Suprapubic skin (tissue), 4 donors: ENCODE measurements around the gene BMERB1. TPM values are rescaled to one million over a fixed set of nuclear protein-coding genes. Genes with fewer than 3 reads are reported as not detected.

Experiments
- DNase-seq, 2 donors: peaks; one replicate each; pipeline ENCODE4 v3.0.0-alpha.2; 2019; ENCODE audit warnings: low spot score in 2 of 2
- H3K27ac ChIP-seq: fragments of 200-600 bp; sonication (generic); one replicate; pipeline ENCODE4 v1.5.1; 2019
- H3K27me3 ChIP-seq: fragments of 200-600 bp; sonication (generic); one replicate; pipeline ENCODE4 v1.5.1; 2019
- H3K36me3 ChIP-seq: fragments of 200-600 bp; sonication (generic); one replicate; pipeline ENCODE4 v1.5.1; 2019
- H3K4me1 ChIP-seq: fragments of 200-600 bp; sonication (generic); one replicate; pipeline ENCODE4 v1.5.1; 2019
- H3K4me3 ChIP-seq: fragments of 200-600 bp; sonication (generic); one replicate; pipeline ENCODE4 v1.5.1; 2019; ENCODE audit warnings: mild to moderate bottlenecking
- H3K9me3 ChIP-seq: fragments of 200-600 bp; sonication (generic); one replicate; pipeline ENCODE4 v1.5.1; 2019
- CTCF ChIP-seq, 2 donors: fragments of 200-600 bp in 1 of 2; fragments of 450-650 bp in 1 of 2; sonication (generic) in 1 of 2; IDR thresholded peaks; one replicate each; pipeline ENCODE4 v1.5.1; 2016 to 2019; ENCODE audit warnings: antibody characterized with exemption in 2 of 2, mild to moderate bottlenecking in 1 of 2, moderate library complexity in 1 of 2
- EP300 ChIP-seq: sonication (generic); formaldehyde crosslinking; IDR thresholded peaks from one replicate; pipeline ENCODE4 v1.6.1; 2017; ENCODE audit warnings: antibody characterized with exemption
- POLR2A ChIP-seq, 2 donors: fragments of 450-650 bp; IDR thresholded peaks; one replicate each; pipeline ENCODE4 v1.6.1; 2017; ENCODE audit warnings: antibody characterized with exemption in 2 of 2, mild to moderate bottlenecking in 2 of 2, moderate library complexity in 2 of 2
- POLR2AphosphoS5 ChIP-seq, 3 donors: sonication (generic); formaldehyde crosslinking; IDR thresholded peaks; one replicate each; pipeline ENCODE4 v1.6.1; 2017; ENCODE audit warnings: antibody characterized with exemption in 3 of 3
- WGBS: methylation state at CpG from one replicate; pipeline ENCODE4 v1.1.5; 2018; 5-methylcytosine and 5-hydroxymethylcytosine counted together
- total RNA-seq, 4 donors: library from RNA; depleted of rRNA; stranded (reverse); fragments of >200 nt; gene quantifications; one replicate each; pipeline ENCODE4 v1.1.0, GENCODE V29; 2016

BMERB1 gene
- total RNA-seq, 4 donors from 2014 or later, result 5.5 to 31.4 (median 17.9) TPM

- H3K4me1 ChIP-seq, result peaks cover 9% of the 10 kb centered on the region
- TF ChIP-seq EP300, result no peak
- no peak for TF ChIP-seq CTCF (IDR thresholded peaks at IDR 0.05)
- TF ChIP-seq POLR2A (IDR thresholded peaks at IDR 0.05), result no peak
- no peak for TF ChIP-seq POLR2AphosphoS5 (IDR thresholded peaks at IDR 0.05)
- H3K27ac ChIP-seq, result no peak overlapping the region
- no peak overlapping the region for H3K4me3 ChIP-seq
- no peak for DNase-seq
- no peaks in the 10 kb centered on the region for H3K27me3 ChIP-seq
- H3K36me3 ChIP-seq, result peaks cover 3% of the 10 kb centered on the region
- H3K9me3 ChIP-seq, result no peaks in the 10 kb centered on the region
- 98% methylated on average over 4 of the region's 4 CpGs for WGBS
Observed at GRCh38 chr16:15515992-15516391, 81.6 kb downstream of the BMERB1 start.

GRCh38 chr16:15516609-15517008 is 82.2 kb downstream of the BMERB1 start:
- H3K9me3 ChIP-seq, result no peaks in the 10 kb centered on the region
- H3K27ac ChIP-seq, result no peak overlapping the region
- H3K4me3 ChIP-seq, result no peak overlapping the region
- no peaks in the 10 kb centered on the region for H3K27me3 ChIP-seq
- no peak for DNase-seq
- H3K36me3 ChIP-seq, result peaks cover 3% of the 10 kb centered on the region
- 93% methylated on average over 5 of the region's 5 CpGs for WGBS
- H3K4me1 ChIP-seq, result peaks cover 15% of the 10 kb centered on the region
- TF ChIP-seq CTCF (IDR thresholded peaks at IDR 0.05) (no peak), EP300 (no peak), POLR2AphosphoS5 (IDR thresholded peaks at IDR 0.05) (no peak)

- Histone ChIP-seq H3K4me1 (peaks cover 27% of the 10 kb centered on the region), H3K27me3 (no peaks in the 10 kb centered on the region), H3K9me3 (no peaks in the 10 kb centered on the region), H3K27ac (no peak overlapping the region), H3K4me3 (no peak overlapping the region), H3K36me3 (peaks cover 3% of the 10 kb centered on the region)
- 99% methylated on average over 3 of the region's 3 CpGs for WGBS
- DNase-seq, result no peak
- TF ChIP-seq POLR2A (IDR thresholded peaks at IDR 0.05), result no peak
- TF ChIP-seq POLR2AphosphoS5 (IDR thresholded peaks at IDR 0.05), result no peak
- no peak for TF ChIP-seq EP300
- TF ChIP-seq CTCF (IDR thresholded peaks at IDR 0.05), result no peak
Observed at GRCh38 chr16:15517743-15518377, 83.5 kb downstream of the BMERB1 start.

- H3K4me3 ChIP-seq, result no peak overlapping the region
- 45% methylated on average over 11 of the region's 12 CpGs for WGBS
- H3K9me3 ChIP-seq, result no peaks in the 10 kb centered on the region
- peaks cover 3% of the 10 kb centered on the region for H3K36me3 ChIP-seq
- no peaks in the 10 kb centered on the region for H3K27me3 ChIP-seq
- H3K27ac ChIP-seq, result no peak overlapping the region
- no peak for DNase-seq
- TF ChIP-seq POLR2AphosphoS5 (IDR thresholded peaks at IDR 0.05) (no peak), CTCF (IDR thresholded peaks at IDR 0.05) (no peak)
- H3K4me1 ChIP-seq, result peaks cover 33% of the 10 kb centered on the region
Observed at GRCh38 chr16:15518381-15519351, 84.3 kb downstream of the BMERB1 start.

- Histone ChIP-seq H3K27me3 (no peaks in the 10 kb centered on the region), H3K9me3 (no peaks in the 10 kb centered on the region), H3K27ac (no peak overlapping the region), H3K4me1 (peaks cover 33% of the 10 kb centered on the region), H3K36me3 (peaks cover 3% of the 10 kb centered on the region), H3K4me3 (no peak overlapping the region)
- TF ChIP-seq CTCF (IDR thresholded peaks at IDR 0.05) (no peak), POLR2A (IDR thresholded peaks at IDR 0.05) (no peak)
- WGBS, result 84% methylated on average over 9 of the region's 9 CpGs
- no peak for DNase-seq
Observed at GRCh38 chr16:15519790-15520189, 85.4 kb downstream of the BMERB1 start.
